GM10847 (cell line): ENCODE measurements around the gene SCLY.
A peak's percentile ranks its signal among the peaks of the same experiment; 100 is the strongest.

Source experiments
- POLR2A ChIP-seq: IDR thresholded peaks from 2 replicates; pipeline ENCODE4 v1.6.1; 2011; ENCODE audit not compliant: insufficient read length; ENCODE audit errors: extremely low read depth

SCLY gene

GRCh38 chr2:238097988-238098871 lies 37.4 kb downstream of the SCLY start:
- peak; percentile 30 for TF ChIP-seq POLR2A

GRCh38 chr2:238098901-238099713 lies 38.3 kb downstream of the SCLY start:
- no peak for TF ChIP-seq POLR2A

- TF ChIP-seq POLR2A: no peak
These were observed 38.9 kb downstream of the SCLY start for GRCh38 chr2:238099714-238100048.

GRCh38 chr2:238100049-238100820 lies 39.4 kb downstream of the SCLY start, which contains the start of gene ESPNL:
Gene ESPNL, plus strand, starts transcription at chr2:238100340. Its CDS starts 80 bp downstream, at chr2:238100420.
- TF ChIP-seq POLR2A: no peak

DNA sequence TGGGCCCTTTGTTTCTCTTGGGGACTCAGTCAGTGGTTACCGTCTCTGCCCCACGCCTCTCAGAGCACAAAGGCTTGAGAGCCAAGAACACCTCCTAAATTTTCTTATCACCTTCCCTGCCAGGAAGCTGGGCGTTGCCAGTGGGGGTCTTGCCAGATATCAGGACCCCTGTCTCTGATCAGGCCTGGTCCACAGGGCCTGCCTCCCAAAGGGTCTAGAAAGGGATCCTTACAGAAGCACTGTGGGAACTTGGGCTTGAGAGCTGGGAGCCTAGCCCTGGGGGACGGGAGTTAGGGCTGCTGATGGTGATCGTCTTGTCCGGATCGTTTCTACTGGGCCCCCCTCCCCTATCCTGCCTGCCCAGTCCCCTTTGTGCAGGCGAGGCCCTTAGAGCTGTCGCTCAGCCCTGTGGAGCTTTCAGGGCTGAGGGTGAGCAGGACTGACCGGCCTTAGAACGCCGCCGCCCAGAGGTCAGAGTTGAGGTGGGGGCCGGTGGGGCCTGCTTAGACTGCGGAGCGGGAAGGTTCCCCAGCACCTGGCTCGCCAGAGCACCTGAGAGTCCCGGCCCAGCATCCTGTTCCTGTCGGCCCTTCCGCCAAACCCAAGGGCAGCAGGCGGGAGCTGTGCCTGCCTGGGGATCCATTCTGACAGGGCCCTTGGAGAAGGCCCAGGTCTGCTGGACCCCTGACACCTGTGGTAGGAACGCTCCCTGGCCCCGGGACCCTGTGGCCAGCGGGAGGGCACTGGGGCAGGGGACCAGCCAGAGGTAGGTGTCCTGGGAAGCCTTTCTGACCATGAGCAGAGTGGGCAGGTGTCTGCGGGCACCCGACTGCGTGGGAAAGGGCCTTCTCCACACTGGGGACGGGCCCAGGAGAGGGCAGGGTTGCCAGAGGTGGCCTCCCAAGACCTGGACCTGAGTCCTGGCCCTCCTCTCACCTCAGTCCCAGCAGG lies 40.3 kb downstream of the SCLY start:
- TF ChIP-seq POLR2A: no peak

GRCh38 chr2:238101891-238102841 lies 41.4 kb downstream of the SCLY start:
- TF ChIP-seq POLR2A: no peak

DNA sequence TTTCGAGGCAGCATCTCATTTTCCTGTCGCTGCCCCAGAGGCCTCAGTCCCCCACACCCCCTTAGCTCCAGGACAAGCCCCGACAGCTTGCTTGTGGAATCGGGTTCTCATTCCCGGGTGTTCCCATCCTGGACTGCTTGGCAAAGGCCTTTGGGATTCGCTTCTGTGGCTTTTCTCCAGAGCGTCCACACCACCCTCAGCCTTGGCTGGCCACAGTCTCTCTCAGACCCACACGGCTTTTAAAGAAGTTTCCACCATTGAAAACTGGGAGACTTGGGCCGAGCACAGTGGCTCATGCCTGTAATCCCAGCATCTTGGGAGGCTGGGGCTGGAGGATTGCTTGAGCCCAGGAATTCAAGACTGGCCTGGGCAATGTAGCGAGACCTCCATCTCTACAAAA lies 42.1 kb downstream of the SCLY start:
- no peak for TF ChIP-seq POLR2A

DNA sequence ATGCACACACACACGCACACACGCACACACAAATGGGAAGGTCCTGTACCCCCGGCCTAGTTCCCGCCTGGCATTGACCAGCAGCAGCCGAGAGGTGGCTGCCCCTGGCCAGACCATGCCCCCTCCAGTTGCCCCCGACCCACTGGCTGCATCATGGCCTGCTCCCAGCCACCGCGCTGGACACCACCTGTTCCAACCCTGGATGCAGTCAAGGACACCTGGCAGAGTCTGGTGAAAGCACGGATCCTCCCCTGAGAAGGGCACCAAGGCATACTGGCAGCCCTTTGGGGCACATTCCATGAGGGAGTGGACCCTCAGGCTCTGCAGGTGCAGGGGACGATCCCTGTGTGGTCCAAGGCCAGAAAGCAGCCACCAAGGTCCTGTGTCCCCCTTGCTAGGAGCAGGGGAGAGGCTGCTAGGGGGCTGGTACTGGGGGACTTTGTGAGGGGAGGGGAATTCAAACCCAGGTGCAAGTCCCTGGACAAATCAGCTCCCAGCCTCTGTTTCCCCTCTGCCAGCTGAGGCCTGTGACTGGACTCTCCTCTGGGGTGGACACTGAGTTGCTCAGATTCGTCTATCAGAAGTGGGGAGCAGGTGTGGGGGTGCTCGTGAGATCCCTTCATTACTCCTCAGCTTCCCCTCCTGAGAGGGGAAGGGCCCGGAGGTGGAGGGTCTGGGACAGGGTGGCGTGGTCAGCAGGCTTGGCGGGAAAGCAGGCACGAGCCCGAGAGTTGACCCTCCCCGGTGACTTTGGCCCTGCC lies 42.8 kb downstream of the SCLY start:
- TF ChIP-seq POLR2A: no peak

- no peak for TF ChIP-seq POLR2A
These were observed 43.5 kb downstream of the SCLY start for GRCh38 chr2:238104226-238104690.

DNA sequence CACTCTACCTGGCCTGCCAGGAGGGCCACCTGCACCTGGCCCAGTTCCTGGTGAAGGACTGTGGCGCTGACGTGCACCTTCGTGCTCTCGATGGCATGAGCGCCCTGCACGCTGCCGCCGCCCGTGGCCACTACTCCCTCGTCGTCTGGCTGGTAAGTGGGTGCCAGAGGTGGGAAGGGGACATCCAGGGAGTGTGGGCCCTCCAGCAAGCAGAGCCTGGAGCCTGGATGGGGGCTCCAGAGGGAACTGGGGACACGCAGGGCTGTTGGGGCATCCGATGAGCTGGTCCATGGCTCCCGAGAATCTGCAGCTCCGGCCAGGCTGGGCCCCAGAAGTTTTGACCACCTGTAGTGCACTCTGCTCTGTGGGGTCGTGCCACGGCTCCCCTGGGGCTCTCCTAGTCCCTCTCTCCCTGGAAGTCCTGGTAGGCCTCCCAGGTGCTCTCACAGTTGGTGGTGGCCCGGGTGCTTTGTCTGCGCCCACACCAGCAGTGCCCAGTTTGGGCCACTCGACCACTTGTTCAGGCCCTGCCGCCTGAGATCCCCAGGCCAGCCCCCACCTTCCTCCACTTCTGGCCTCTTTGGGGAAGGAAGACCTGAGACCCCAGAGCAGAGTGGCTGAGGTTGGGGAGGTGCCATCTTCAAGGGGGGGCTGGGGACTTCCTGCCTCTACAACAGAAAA lies 44.0 kb downstream of the SCLY start:
- TF ChIP-seq POLR2A: no peak

GRCh38 chr2:238105506-238106338 lies 44.9 kb downstream of the SCLY start:
- TF ChIP-seq POLR2A: no peak
